HT-29 (cell line): ENCODE measurements around the gene NEURL3. TPM values are rescaled to one million over a fixed set of nuclear protein-coding genes. Genes with fewer than 3 reads are reported as not detected.

Source experiments
- DNase-seq: peaks from one replicate; pipeline ENCODE4 v3.0.0-alpha.2; 2015; ENCODE audit warnings: low spot score
- total RNA-seq: library from RNA; depleted of rRNA; stranded (reverse); fragments of >200 nt; shearing (Covaris generic); gene quantifications from 2 replicates; pipeline ENCODE4 v1.2.3, GENCODE V29; 2014

NEURL3 gene
- total RNA-seq, 1 experiment from 2014 or later, result 4.3 TPM

- no peak for DNase-seq
Observed at GRCh38 chr2:96528006-96528699, 23.0 kb upstream of the NEURL3 start.

- DNase-seq, result no peak
Observed at GRCh38 chr2:96527286-96528005, 22.3 kb upstream of the NEURL3 start.

GRCh38 chr2:96526615-96527285 lies 21.6 kb upstream of the NEURL3 start:
- no peak for DNase-seq

- no peak for DNase-seq
Observed at GRCh38 chr2:96526101-96526591, 21.0 kb upstream of the NEURL3 start.

- no peak for DNase-seq
Observed at GRCh38 chr2:96525211-96525507, 20.0 kb upstream of the NEURL3 start.

- DNase-seq, result no peak
Observed at GRCh38 chr2:96524482-96525210, 19.5 kb upstream of the NEURL3 start.

- no peak for DNase-seq
Observed at GRCh38 chr2:96523659-96524481, 18.7 kb upstream of the NEURL3 start.

- DNase-seq, result no peak
Observed at GRCh38 chr2:96522304-96523203, 17.4 kb upstream of the NEURL3 start.

- DNase-seq, result no peak
Observed at GRCh38 chr2:96521219-96521618, 16.1 kb upstream of the NEURL3 start.

GRCh38 chr2:96520697-96521096 lies 15.5 kb upstream of the NEURL3 start:
- DNase-seq, result no peak

- no peak for DNase-seq
Observed at GRCh38 chr2:96520231-96520630, 15.1 kb upstream of the NEURL3 start.

- no peak for DNase-seq
Observed at GRCh38 chr2:96517079-96517478, 11.9 kb upstream of the NEURL3 start.

GRCh38 chr2:96514521-96514920 lies 9.4 kb upstream of the NEURL3 start:
- no peak for DNase-seq

GRCh38 chr2:96512341-96512740 lies 7.2 kb upstream of the NEURL3 start:
- DNase-seq, result no peak

- no peak for DNase-seq
Observed at GRCh38 chr2:96511851-96512250, 6.7 kb upstream of the NEURL3 start.

GRCh38 chr2:96510931-96511595 lies 5.9 kb upstream of the NEURL3 start:
- no peak for DNase-seq

GRCh38 chr2:96509847-96510230 lies 4.7 kb upstream of the NEURL3 start:
- DNase-seq, result no peak

- DNase-seq, result peak; percentile 95
Observed at GRCh38 chr2:96509114-96509846, 4.1 kb upstream of the NEURL3 start.
